Measurements from ENCODE around the gene SEMA6B. TPM values are rescaled to one million over a fixed set of nuclear protein-coding genes. Genes with fewer than 3 reads are reported as not detected.

The SEMA6B gene
- total RNA-seq, 1 donor from 2014 or later = 15.0 TPM

- DNase-seq = no peak
- intact Hi-C loops (cut with DNase I) = no loop called here
Measured at GRCh38 chr19:4493104-4493928, 66.2 kb downstream of the SEMA6B start.

More at GRCh38 chr19:4493104-4493928, 66.2 kb downstream of the SEMA6B start:
- ATAC-seq (ENCODE audit: poor library complexity) = no peak

Other genes with a start within 250 kb of the SEMA6B start
- gene STAP2, start 220.9 kb downstream of the SEMA6B start, total RNA-seq = 1.6 TPM
- gene MPND, start 216.1 kb downstream of the SEMA6B start, total RNA-seq = 16.6 TPM
- gene SH3GL1, start 159.1 kb downstream of the SEMA6B start, total RNA-seq = 18.6 TPM
- gene CHAF1A, start 157.0 kb downstream of the SEMA6B start, total RNA-seq = 5.4 TPM
- 120 TPM for gene UBXN6, start 101.9 kb downstream of the SEMA6B start, total RNA-seq
- gene HDGFL2, start 87.4 kb downstream of the SEMA6B start, total RNA-seq = 27.8 TPM
- gene PLIN4, start 41.2 kb downstream of the SEMA6B start, total RNA-seq = 239 TPM
- gene PLIN5, start 24.5 kb downstream of the SEMA6B start, total RNA-seq = 64.6 TPM
- 0.22 TPM for gene LRG1, start 19.6 kb downstream of the SEMA6B start, total RNA-seq
- 4.6 TPM for gene TNFAIP8L1, start 79.8 kb upstream of the SEMA6B start, total RNA-seq
- 23.2 TPM for gene MYDGF, start 110.7 kb upstream of the SEMA6B start, total RNA-seq
- gene DPP9, start 164.2 kb upstream of the SEMA6B start, total RNA-seq = 54.0 TPM
- gene FEM1A, start 232.1 kb upstream of the SEMA6B start, total RNA-seq = 47.6 TPM